ENCODE measurements around the gene CTH. TPM values are rescaled to one million over a fixed set of nuclear protein-coding genes. Genes with fewer than 3 reads are reported as not detected.

Gene CTH
- polyA plus RNA-seq, 1 of the 3 experiments (the other 2 are of a cell fraction): 3.9 TPM

- no peak overlapping the region for H3K27ac ChIP-seq (ENCODE audit: low read depth in 2 of 2, low read length in 1 of 2)
- H3F3A ChIP-seq (replicated peaks; ENCODE audit: insufficient read depth): no peaks in the 10 kb centered on the region
- peaks cover 6 to 8% of the 10 kb centered on the region in 2 experiments for H3K36me3 ChIP-seq (replicated peaks in 1 of 2; ENCODE audit: control insufficient read depth in 1 of 2, insufficient read depth in 2 of 2, low read length in 1 of 2)
- no peak overlapping the region for H2AFZ ChIP-seq (ENCODE audit: low read depth)
- no peak for DNase-seq
- ChIA-PET CTCF (no interaction called here), POLR2A (no interaction called here)
- H3K9me3 ChIP-seq: no peaks in the 10 kb centered on the region
- H3K4me3 ChIP-seq (ENCODE audit: low read depth in 2 of 2, low read length in 1 of 2): no peak overlapping the region
- WGBS (ENCODE audit: low lambda C conversion rate): 90% methylated on average over 2 of the region's 2 CpGs
- no peaks in the 10 kb centered on the region for H3K9me2 ChIP-seq
- H3K9ac ChIP-seq: no peak overlapping the region
- no peak overlapping the region for H3K4me2 ChIP-seq
- peaks cover 2 to 13% of the 10 kb centered on the region in 2 experiments; a peak in 2 of 4 replicates for H3K4me1 ChIP-seq (ENCODE audit: control insufficient read depth in 1 of 2, insufficient read depth in 2 of 2, low read depth in 1 of 2, low read length in 1 of 2)
- H4K20me1 ChIP-seq (ENCODE audit: insufficient read depth): no peaks in the 10 kb centered on the region
- H3K79me2 ChIP-seq (ENCODE audit: insufficient read depth): no peaks in the 10 kb centered on the region
- no peak for TF ChIP-seq RXRA (IDR thresholded peaks at IDR 0.05; ENCODE audit: borderline replicate concordance, low read depth)
- TF ChIP-seq FOXM1 (IDR thresholded peaks at IDR 0.05; ENCODE audit: low read depth): no peak
- no peak for TF ChIP-seq ELF1 (IDR thresholded peaks at IDR 0.05)
- no peak for TF ChIP-seq FOXJ3 (CRISPR knock-in tag; IDR thresholded peaks at IDR 0.05)
- TF ChIP-seq CHD2 (IDR thresholded peaks at IDR 0.05; ENCODE audit: low read length, partially characterized antibody): no peak
- TF ChIP-seq YY1 (IDR thresholded peaks at IDR 0.05; ENCODE audit: low read depth): no peak
- no peak for TF ChIP-seq NFIC (IDR thresholded peaks at IDR 0.05; ENCODE audit: borderline replicate concordance)
- TF ChIP-seq RCOR1 (IDR thresholded peaks at IDR 0.05; ENCODE audit: low read length): no peak
- no peak for TF ChIP-seq ZBTB33 (IDR thresholded peaks at IDR 0.05; ENCODE audit: borderline replicate concordance, low read depth)
- TF ChIP-seq JUND (IDR thresholded peaks at IDR 0.05): no peak
- no peaks in the 10 kb centered on the region for H3K27me3 ChIP-seq (ENCODE audit: insufficient read depth)
These were observed 18.2 kb downstream of the CTH start for GRCh38 chr1:70429219-70429618.

- H3K4me2 ChIP-seq: no peak overlapping the region
- H3K9me3 ChIP-seq: no peaks in the 10 kb centered on the region
- no peak overlapping the region for H3K4me3 ChIP-seq (ENCODE audit: low read depth in 2 of 2, low read length in 1 of 2)
- ChIA-PET POLR2A (no interaction called here), CTCF (no interaction called here)
- H3K36me3 ChIP-seq (replicated peaks in 1 of 2; ENCODE audit: control insufficient read depth in 1 of 2, insufficient read depth in 2 of 2, low read length in 1 of 2): peaks cover 6 to 8% of the 10 kb centered on the region in 2 experiments
- H3K79me2 ChIP-seq (ENCODE audit: insufficient read depth): no peaks in the 10 kb centered on the region
- WGBS (ENCODE audit: low lambda C conversion rate): 92% methylated on average over 1 of the region's 1 CpG
- no peaks in the 10 kb centered on the region for H3K9me2 ChIP-seq
- H3F3A ChIP-seq (replicated peaks; ENCODE audit: insufficient read depth): no peaks in the 10 kb centered on the region
- H3K27ac ChIP-seq (ENCODE audit: low read depth in 2 of 2, low read length in 1 of 2): no peak overlapping the region
- H4K20me1 ChIP-seq (ENCODE audit: insufficient read depth): no peaks in the 10 kb centered on the region
- peaks cover 2 to 13% of the 10 kb centered on the region in 2 experiments; a peak in 2 of 4 replicates for H3K4me1 ChIP-seq (ENCODE audit: control insufficient read depth in 1 of 2, insufficient read depth in 2 of 2, low read depth in 1 of 2, low read length in 1 of 2)
- no peak overlapping the region for H3K9ac ChIP-seq
- no peaks in the 10 kb centered on the region for H3K27me3 ChIP-seq (ENCODE audit: insufficient read depth)
- H2AFZ ChIP-seq (ENCODE audit: low read depth): no peak overlapping the region
- TF ChIP-seq IRF3 (IDR thresholded peaks at IDR 0.05; ENCODE audit: low read depth, low read length) (no peak), MAX (IDR thresholded peaks at IDR 0.05; ENCODE audit: low read depth) (no peak), RFX5 (IDR thresholded peaks at IDR 0.05; ENCODE audit: low read length) (no peak), FOXJ3 (CRISPR knock-in tag; IDR thresholded peaks at IDR 0.05) (no peak), TEAD4 (IDR thresholded peaks at IDR 0.05; ENCODE audit: borderline replicate concordance, insufficient read depth) (no peak), USF1 (IDR thresholded peaks at IDR 0.05; ENCODE audit: borderline replicate concordance, low read depth) (no peak), NFIC (IDR thresholded peaks at IDR 0.05; ENCODE audit: borderline replicate concordance) (no peak), EP300 (IDR thresholded peaks at IDR 0.05; ENCODE audit: borderline replicate concordance in 1 of 2, low read depth in 1 of 2, low read length in 1 of 2) (no peak)
- DNase-seq: no peak
These were observed 18.7 kb downstream of the CTH start for GRCh38 chr1:70429757-70430156.

Data from SK-N-SH (cell line).